Measurements from ENCODE around the gene FTCDNL1. TPM values are rescaled to one million over a fixed set of nuclear protein-coding genes. Genes with fewer than 3 reads are reported as not detected.

FTCDNL1 gene
- total and polyA plus RNA-seq, 8 donors, result 0.31 to 2.8 (median 0.78) TPM; not detected in 4

- Histone ChIP-seq H3K4me1 (peaks cover 0 to 10% (median 0%) of the 10 kb centered on the region in 4 donors), H3K9me3 (no peaks in the 10 kb centered on the region), H3K36me3 (no peaks in the 10 kb centered on the region), H3K27me3 (no peaks in the 10 kb centered on the region), H3K27ac (no peak overlapping the region), H3K4me3 (no peak overlapping the region)
- TF ChIP-seq POLR2AphosphoS5 (IDR thresholded peaks at IDR 0.05), result no peak
- no peak for TF ChIP-seq CTCF (IDR thresholded peaks at IDR 0.05)
- no peak for TF ChIP-seq POLR2A (IDR thresholded peaks at IDR 0.05)
- no peak for TF ChIP-seq EP300 (IDR thresholded peaks at IDR 0.05)
- WGBS, 5 donors, result 84 to 97% (median 93%) methylated on average over 2 of the region's 2 CpGs
- DNase-seq, result no peak
- intact Hi-C loops (cut with DNase I; ENCODE audit: low total_unique reads), result no loop called here
These were observed 39.6 kb downstream of the FTCDNL1 start for GRCh38 chr2:199811346-199811745.

- no peaks in the 10 kb centered on the region for H3K9me3 ChIP-seq
- H3K27ac ChIP-seq, result no peak overlapping the region
- H3K4me1 ChIP-seq, result peaks cover 0 to 17% (median 0%) of the 10 kb centered on the region in 4 donors
- no peak overlapping the region for H3K4me3 ChIP-seq
- H3K36me3 ChIP-seq, result no peaks in the 10 kb centered on the region
- no peak for TF ChIP-seq EP300 (IDR thresholded peaks at IDR 0.05)
- TF ChIP-seq POLR2A (IDR thresholded peaks at IDR 0.05), result no peak
- no peak for TF ChIP-seq POLR2AphosphoS5 (IDR thresholded peaks at IDR 0.05)
- no peak for TF ChIP-seq CTCF (IDR thresholded peaks at IDR 0.05)
- no peaks in the 10 kb centered on the region for H3K27me3 ChIP-seq
- 81 to 88% (median 87%) methylated on average over 7 of the region's 7 CpGs for WGBS, 5 donors
- intact Hi-C loops (cut with DNase I; ENCODE audit: low total_unique reads), result no loop called here
- DNase-seq, result no peak
These were observed 40.4 kb downstream of the FTCDNL1 start for GRCh38 chr2:199810422-199811171.

- H3K4me3 ChIP-seq, result no peak overlapping the region
- DNase-seq, result no peak
- no peaks in the 10 kb centered on the region for H3K36me3 ChIP-seq
- no peaks in the 10 kb centered on the region for H3K27me3 ChIP-seq
- no peak overlapping the region for H3K27ac ChIP-seq
- no peaks in the 10 kb centered on the region for H3K9me3 ChIP-seq
- peaks cover 0 to 17% (median 0%) of the 10 kb centered on the region in 4 donors for H3K4me1 ChIP-seq
- no peak for TF ChIP-seq POLR2AphosphoS5 (IDR thresholded peaks at IDR 0.05)
- no peak for TF ChIP-seq EP300 (IDR thresholded peaks at IDR 0.05)
- no peak for TF ChIP-seq POLR2A (IDR thresholded peaks at IDR 0.05)
- no peak for TF ChIP-seq CTCF (IDR thresholded peaks at IDR 0.05)
- intact Hi-C loops (cut with DNase I; ENCODE audit: low total_unique reads), result no loop called here
These were observed 43.0 kb downstream of the FTCDNL1 start for GRCh38 chr2:199807966-199808365.

GRCh38 chr2:199806179-199806578 lies 44.8 kb downstream of the FTCDNL1 start:
- H3K27ac ChIP-seq, result peak overlapping the region in 1 of 5 donors; percentile 40
- intact Hi-C loops (cut with DNase I; ENCODE audit: low total_unique reads), result no loop called here
- WGBS, 5 donors, result 20 to 26% (median 22%) methylated on average over 7 of the region's 7 CpGs
- H3K36me3 ChIP-seq, result no peaks in the 10 kb centered on the region
- no peaks in the 10 kb centered on the region for H3K9me3 ChIP-seq
- H3K4me3 ChIP-seq, result no peak overlapping the region
- DNase-seq, result peak in 1 of 2 donors; percentile 40
- peaks cover 0 to 17% (median 0%) of the 10 kb centered on the region in 4 donors for H3K4me1 ChIP-seq
- no peaks in the 10 kb centered on the region for H3K27me3 ChIP-seq
- no peak for TF ChIP-seq POLR2A (IDR thresholded peaks at IDR 0.05)
- TF ChIP-seq POLR2AphosphoS5 (IDR thresholded peaks at IDR 0.05), result no peak
- TF ChIP-seq CTCF (IDR thresholded peaks at IDR 0.05), result no peak
